ENCODE measurements around the gene CDHR3. TPM values are rescaled to one million over a fixed set of nuclear protein-coding genes. Genes with fewer than 3 reads are reported as not detected.

CDHR3 gene, protein sequence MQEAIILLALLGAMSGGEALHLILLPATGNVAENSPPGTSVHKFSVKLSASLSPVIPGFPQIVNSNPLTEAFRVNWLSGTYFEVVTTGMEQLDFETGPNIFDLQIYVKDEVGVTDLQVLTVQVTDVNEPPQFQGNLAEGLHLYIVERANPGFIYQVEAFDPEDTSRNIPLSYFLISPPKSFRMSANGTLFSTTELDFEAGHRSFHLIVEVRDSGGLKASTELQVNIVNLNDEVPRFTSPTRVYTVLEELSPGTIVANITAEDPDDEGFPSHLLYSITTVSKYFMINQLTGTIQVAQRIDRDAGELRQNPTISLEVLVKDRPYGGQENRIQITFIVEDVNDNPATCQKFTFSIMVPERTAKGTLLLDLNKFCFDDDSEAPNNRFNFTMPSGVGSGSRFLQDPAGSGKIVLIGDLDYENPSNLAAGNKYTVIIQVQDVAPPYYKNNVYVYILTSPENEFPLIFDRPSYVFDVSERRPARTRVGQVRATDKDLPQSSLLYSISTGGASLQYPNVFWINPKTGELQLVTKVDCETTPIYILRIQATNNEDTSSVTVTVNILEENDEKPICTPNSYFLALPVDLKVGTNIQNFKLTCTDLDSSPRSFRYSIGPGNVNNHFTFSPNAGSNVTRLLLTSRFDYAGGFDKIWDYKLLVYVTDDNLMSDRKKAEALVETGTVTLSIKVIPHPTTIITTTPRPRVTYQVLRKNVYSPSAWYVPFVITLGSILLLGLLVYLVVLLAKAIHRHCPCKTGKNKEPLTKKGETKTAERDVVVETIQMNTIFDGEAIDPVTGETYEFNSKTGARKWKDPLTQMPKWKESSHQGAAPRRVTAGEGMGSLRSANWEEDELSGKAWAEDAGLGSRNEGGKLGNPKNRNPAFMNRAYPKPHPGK
- total RNA-seq (2021; fragmentation: NEBNext Ultra II Directional; extraction: Animal tissue kit (Norgen Biotek cat#: 25700)) (5.9 and 6.4 TPM in 2 replicates), polyA plus RNA-seq (2011; rRNA removed) (6.8 and 8.0 TPM in 2 replicates), polyA minus RNA-seq (2011; rRNA and poly(A)+ RNA removed) (7.2 and 13.7 TPM in 2 replicates)
- 7.8 TPM for polyA plus RNA-seq (2011; cell fraction: cytosol; rRNA removed)
- 16.2 TPM for polyA plus RNA-seq (2011; cell fraction: nucleus; rRNA removed)
- 6.7 to 8.7 TPM (median 8.4 TPM) in 4 replicates for polyA plus RNA-seq (2012, experiment 1 of 2)
- polyA plus RNA-seq (2012, experiment 2 of 2) = 2.2 TPM
- 4.2 TPM for polyA plus RNA-seq (2013, experiment 1 of 2)
- polyA plus RNA-seq (2013, experiment 2 of 2) = 5.1 TPM
- polyA minus RNA-seq (2011; cell fraction: cytosol; rRNA and poly(A)+ RNA removed) = 5.9 TPM
- polyA minus RNA-seq (2011; cell fraction: nucleus; rRNA and poly(A)+ RNA removed) = 24.5 TPM
- long read RNA-seq, experiment 1, partial matches to known transcripts = 0 of 4 reads
- long read RNA-seq, experiment 1, other reads (novel, unspliced or antisense) = 4 of 4 reads
- long read RNA-seq, experiment 2, partial matches to known transcripts = 1 of 2 reads
- long read RNA-seq, experiment 2, other reads (novel, unspliced or antisense) = 1 of 2 reads

- Histone ChIP-seq H2BK5ac (ENCODE audit: low read depth, low read length) (0 out of 2 replicates have a peak within 1 kb of the TSS, but pooled peaks have one; percentile 38), H3K4me3 (ENCODE audit: extremely low read depth in 1 of 4, insufficient read depth in 2 of 4, low read depth in 3 of 4, low read length in 4 of 4) (no peak within 1 kb of the TSS), H4K20me1 (replicated peaks in 1 of 2; ENCODE audit: control insufficient read depth in 1 of 2, insufficient read depth in 2 of 2, low read length in 2 of 2) (no peaks in the 10 kb centered on the region), H3K27ac (ENCODE audit: low read depth, low read length) (no peak within 1 kb of the TSS), H2BK12ac (ENCODE audit: low read depth, low read length) (peak within 1 kb of the TSS; percentile 82; the same call in 1 of the 2 replicates), H3K4me2 (ENCODE audit: insufficient read depth in 1 of 2, low read depth in 2 of 2, low read length in 2 of 2) (peak within 1 kb of the TSS; percentile 18 to 24; a peak in 2 of 4 replicates), H2BK20ac (ENCODE audit: low read length) (peak within 1 kb of the TSS; percentile 55; the same call in 1 of the 2 replicates), H3K18ac (ENCODE audit: extremely low read depth, low read length) (peak within 1 kb of the TSS; percentile 24; the same call in 1 of the 2 replicates), H3K4ac (replicated peaks; ENCODE audit: insufficient read length, low read depth, low read length) (no peak within 1 kb of the TSS), H2BK15ac (ENCODE audit: low read length) (peak within 1 kb of the TSS; percentile 62; the same call in 1 of the 2 replicates), H3K23me2 (ENCODE audit: low read depth, low read length) (no peaks in the 10 kb centered on the region), H3K4me1 (replicated peaks in 1 of 4; ENCODE audit: control insufficient read depth in 3 of 4, insufficient read depth in 4 of 4, low read length in 3 of 4) (peaks cover 5 to 12% (median 8%) of the 10 kb centered on the region in 4 experiments; a peak in 4 of 7 replicates), H2AFZ (ENCODE audit: low read length) (no peak within 1 kb of the TSS), H3K79me2 (ENCODE audit: control insufficient read depth in 1 of 2, insufficient read depth in 2 of 2, low read length in 2 of 2) (no peaks in the 10 kb centered on the region), H4K91ac (replicated peaks; ENCODE audit: insufficient read length, low read length) (peak within 1 kb of the TSS; percentile 59), H3K23ac (ENCODE audit: insufficient read length) (no peak within 1 kb of the TSS), H4K8ac (ENCODE audit: extremely low read depth, insufficient read depth, low read length) (no peak within 1 kb of the TSS), H3K36me3 (ENCODE audit: control insufficient read depth in 2 of 4, insufficient read depth in 4 of 4, low read length in 3 of 4) (no peaks in the 10 kb centered on the region), H4K5ac (ENCODE audit: insufficient read length, low read depth, low read length) (no peak within 1 kb of the TSS), H3K9ac (replicated peaks in 1 of 4; ENCODE audit: extremely low read depth in 1 of 4, low read depth in 3 of 4, low read length in 3 of 4) (no peak within 1 kb of the TSS), H3K9me3 (ENCODE audit: insufficient read depth in 2 of 2, low read depth in 1 of 2, low read length in 1 of 2) (no peaks in the 10 kb centered on the region), H3K56ac (replicated peaks; ENCODE audit: insufficient read length, low read depth, low read length) (no peak within 1 kb of the TSS), H2BK120ac (replicated peaks; ENCODE audit: low read depth, low read length) (peak within 1 kb of the TSS; percentile 24), H3K14ac (ENCODE audit: insufficient read length) (no peak within 1 kb of the TSS), H2AK5ac (ENCODE audit: low read depth, low read length) (peak within 1 kb of the TSS; percentile 53), H3K79me1 (ENCODE audit: low read depth, low read length) (no peaks in the 10 kb centered on the region), H3K27me3 (replicated peaks in 1 of 4; ENCODE audit: control insufficient read depth in 3 of 4, extremely low read depth in 1 of 4, insufficient read depth in 3 of 4, low read length in 3 of 4) (no peaks in the 10 kb centered on the region)
- DNase-seq (ENCODE audit: low read depth in 1 of 2, low spot score in 2 of 2) = no peak
- FAIRE-seq = no peak
- POLR2A ChIA-PET (ENCODE audit: partially characterized antibody) = no interaction called here
- WGBS, 2 experiments (ENCODE audit: extremely low coverage in 1 of 2, insufficient coverage in 1 of 2, insufficient read length in 1 of 2, insufficient replicate concordance in 2 of 2, low coverage in 1 of 2, low lambda C conversion rate in 2 of 2, missing lambda C conversion rate in 1 of 2) = 75% methylated on average over 4 of the region's 4 CpGs; no CpG with 5 or more reads in 1 of the 2 experiments
- CTCF ChIA-PET (ENCODE audit: partially characterized antibody) = interaction anchor here (0.6 to 2.0 kb wide), 10 partner anchors 9 to 781 kb away, joined by 3 to 8 read pairs (median 3); no protein-coding TSS in a partner anchor
- no peak for TF ChIP-seq EGR1 (IDR thresholded peaks at IDR 0.05; ENCODE audit: borderline replicate concordance, low read depth, low read length)
- TF ChIP-seq EP300 (IDR thresholded peaks at IDR 0.05; ENCODE audit: borderline replicate concordance in 1 of 2, low read depth in 2 of 2, low read length in 2 of 2) = no peak
- TF ChIP-seq ZNF274 (IDR thresholded peaks at IDR 0.05; ENCODE audit: borderline replicate concordance, extremely low read depth, low read length) = no peak
- no peak for TF ChIP-seq CBX8 (IDR thresholded peaks at IDR 0.05; ENCODE audit: borderline replicate concordance, low read depth, low read length)
- TF ChIP-seq TAF1 (IDR thresholded peaks at IDR 0.05; ENCODE audit: low read depth, low read length) = no peak
Measured at GRCh38 chr7:105963038-105963667, at the start of gene CDHR3. TSS of gene CDHR3 (plus strand) at chr7:105963264. CDS start at chr7:105963319, 55 bp downstream.
